AG04450 (cell line): ENCODE results near the gene BTNL2. TPM values are rescaled to one million over a fixed set of nuclear protein-coding genes. Genes with fewer than 3 reads are reported as not detected.

ENCODE experiments used
- CTCF ChIA-PET: fragments of 300-600, 350-600 bp; formaldehyde crosslinking; extraction: SDS; loops from one replicate; lab custom pipeline; 2022; ENCODE audit warnings: antibody characterized with exemption, inconsistent platforms; lab: Charles Lee
- POLR2A ChIA-PET: fragments of 350-600 bp; formaldehyde crosslinking; extraction: SDS; loops from one replicate; lab custom pipeline; 2021; ENCODE audit warnings: antibody characterized with exemption, inconsistent platforms; lab: Yijun Ruan, JAX
- DNase-seq: peaks from one replicate; pipeline ENCODE4 v3.0.0-alpha.2; 2011; ENCODE audit warnings: low read depth, low spot score
- H3K27ac ChIP-seq: one replicate; pipeline ENCODE4 v1.5.1; 2012; ENCODE audit warnings: low read depth, low read length, control low read depth
- H3K27me3 ChIP-seq: one replicate; pipeline ENCODE4 v1.6.0; 2012; ENCODE audit warnings: low read length; ENCODE audit not compliant: control insufficient read depth, insufficient read depth
- H3K4me3 ChIP-seq: 2 replicates; pipeline ENCODE4 v1.5.1; 2011; ENCODE audit warnings: mild to moderate bottlenecking, low read depth, low read length, control low read depth
- H3K9me3 ChIP-seq: 2 replicates; pipeline ENCODE4 v1.5.1; 2012; ENCODE audit warnings: low read length; ENCODE audit not compliant: control insufficient read depth, insufficient read depth
- polyA minus RNA-seq: library from RNA; depleted of rRNA, polyadenylated mRNA; stranded (reverse); fragments of >200 nt; gene quantifications from 2 replicates; pipeline ENCODE4 v1.2.3, GENCODE V29; 2011; rRNA and poly(A)+ RNA removed
- polyA plus RNA-seq: library from polyadenylated mRNA; depleted of rRNA; stranded (reverse); fragments of >200 nt; gene quantifications from 2 replicates; pipeline ENCODE4 v1.2.3, GENCODE V29; 2011; rRNA removed
- TF ChIP-seq, protein P1 (sequence below): IDR thresholded peaks from 2 replicates; pipeline ENCODE4 v1.5.1; 2011; ENCODE audit warnings: low read depth, low read length, control low read depth, inconsistent platforms

BTNL2 gene
- polyA plus RNA-seq (not detected in 2 replicates), polyA minus RNA-seq (not detected in 2 replicates)

GRCh38 chr6:32406857-32407256, at the start of gene BTNL2:
Gene BTNL2 (minus strand): TSS chr6:32407181. CDS start chr6:32407123, 58 bp downstream.
- TF ChIP-seq, protein P1, sequence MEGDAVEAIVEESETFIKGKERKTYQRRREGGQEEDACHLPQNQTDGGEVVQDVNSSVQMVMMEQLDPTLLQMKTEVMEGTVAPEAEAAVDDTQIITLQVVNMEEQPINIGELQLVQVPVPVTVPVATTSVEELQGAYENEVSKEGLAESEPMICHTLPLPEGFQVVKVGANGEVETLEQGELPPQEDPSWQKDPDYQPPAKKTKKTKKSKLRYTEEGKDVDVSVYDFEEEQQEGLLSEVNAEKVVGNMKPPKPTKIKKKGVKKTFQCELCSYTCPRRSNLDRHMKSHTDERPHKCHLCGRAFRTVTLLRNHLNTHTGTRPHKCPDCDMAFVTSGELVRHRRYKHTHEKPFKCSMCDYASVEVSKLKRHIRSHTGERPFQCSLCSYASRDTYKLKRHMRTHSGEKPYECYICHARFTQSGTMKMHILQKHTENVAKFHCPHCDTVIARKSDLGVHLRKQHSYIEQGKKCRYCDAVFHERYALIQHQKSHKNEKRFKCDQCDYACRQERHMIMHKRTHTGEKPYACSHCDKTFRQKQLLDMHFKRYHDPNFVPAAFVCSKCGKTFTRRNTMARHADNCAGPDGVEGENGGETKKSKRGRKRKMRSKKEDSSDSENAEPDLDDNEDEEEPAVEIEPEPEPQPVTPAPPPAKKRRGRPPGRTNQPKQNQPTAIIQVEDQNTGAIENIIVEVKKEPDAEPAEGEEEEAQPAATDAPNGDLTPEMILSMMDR, result no peak
- H3K27me3 ChIP-seq, result peaks cover 10% of the 10 kb centered on the region
- H3K4me3 ChIP-seq, result no peak within 1 kb of the TSS
- POLR2A ChIA-PET, result no interaction called here
- H3K27ac ChIP-seq, result no peak within 1 kb of the TSS
- no peaks in the 10 kb centered on the region for H3K9me3 ChIP-seq
- DNase-seq, result no peak
- CTCF ChIA-PET, result interaction anchor here (8.7 kb wide), 1 partner anchor 8 kb away, joined by 71 read pairs; no protein-coding TSS in a partner anchor

DNA sequence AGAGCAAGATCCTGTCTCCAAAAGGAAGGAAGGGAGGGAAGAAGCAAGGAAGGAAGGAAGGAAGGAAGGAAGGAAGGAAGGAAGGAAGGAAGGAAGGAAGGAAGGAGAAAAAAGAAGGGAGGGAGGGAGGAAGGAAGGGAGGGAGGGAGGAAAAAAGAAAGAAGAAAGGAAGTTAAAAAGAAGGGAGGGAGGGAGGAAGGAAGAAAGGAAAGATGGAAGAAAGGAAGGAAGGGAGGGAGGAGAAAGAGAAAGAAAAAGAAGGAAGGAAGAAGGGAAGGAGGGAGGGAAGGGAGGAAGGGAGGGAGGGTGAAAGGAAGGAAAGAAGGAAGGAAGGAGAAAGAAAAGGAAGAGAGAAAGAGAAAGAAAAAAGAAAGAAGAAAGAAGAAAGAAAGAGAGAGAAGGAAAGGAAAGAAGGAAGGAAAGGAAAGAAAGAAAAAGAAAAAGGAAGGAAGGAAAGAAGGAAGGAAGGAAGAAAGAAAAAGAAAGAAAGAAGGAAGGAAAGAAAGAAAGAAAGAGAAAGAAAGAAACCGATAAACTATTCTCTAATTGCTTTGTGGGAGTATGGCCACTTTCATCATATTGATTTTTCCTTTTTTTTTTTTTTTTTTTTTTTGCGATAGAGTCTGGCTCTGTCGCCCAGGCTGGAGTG, 42.2 kb upstream of the BTNL2 start:
- Histone ChIP-seq H3K27ac (no peak overlapping the region), H3K9me3 (peaks cover 3% of the 10 kb centered on the region; the same call in 1 of the 2 replicates), H3K27me3 (no peaks in the 10 kb centered on the region), H3K4me3 (no peak overlapping the region)
- TF ChIP-seq, protein P1, result no peak
- DNase-seq, result no peak
- POLR2A ChIA-PET, result no interaction called here
- CTCF ChIA-PET, result interaction anchor here (1.2 kb wide), 1 partner anchor 418 kb away, joined by 3 read pairs; no protein-coding TSS in a partner anchor

DNA sequence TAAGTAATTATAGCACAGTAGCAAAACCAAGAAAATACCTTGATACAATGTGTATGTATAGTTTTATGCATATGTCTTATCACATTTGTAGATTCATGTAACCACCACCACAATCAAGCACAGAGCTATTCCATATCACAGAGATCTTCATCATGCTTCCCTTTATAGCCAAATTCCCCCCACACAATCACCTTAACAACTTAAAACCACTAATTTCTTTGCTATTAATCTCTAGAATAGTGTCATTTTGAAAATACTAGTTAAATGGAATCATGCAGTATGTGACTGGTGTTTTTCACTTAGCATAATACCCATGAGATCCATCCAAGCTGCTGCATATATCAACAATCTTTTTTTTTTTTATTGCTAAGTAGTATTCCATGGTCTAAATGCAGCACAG, 41.0 kb upstream of the BTNL2 start:
- ChIA-PET CTCF (no interaction called here), POLR2A (no interaction called here)
- DNase-seq, result no peak
- no peaks in the 10 kb centered on the region for H3K27me3 ChIP-seq
- TF ChIP-seq, protein P1, result no peak
- no peaks in the 10 kb centered on the region for H3K9me3 ChIP-seq
- no peak overlapping the region for H3K27ac ChIP-seq
- H3K4me3 ChIP-seq, result no peak overlapping the region

DNA sequence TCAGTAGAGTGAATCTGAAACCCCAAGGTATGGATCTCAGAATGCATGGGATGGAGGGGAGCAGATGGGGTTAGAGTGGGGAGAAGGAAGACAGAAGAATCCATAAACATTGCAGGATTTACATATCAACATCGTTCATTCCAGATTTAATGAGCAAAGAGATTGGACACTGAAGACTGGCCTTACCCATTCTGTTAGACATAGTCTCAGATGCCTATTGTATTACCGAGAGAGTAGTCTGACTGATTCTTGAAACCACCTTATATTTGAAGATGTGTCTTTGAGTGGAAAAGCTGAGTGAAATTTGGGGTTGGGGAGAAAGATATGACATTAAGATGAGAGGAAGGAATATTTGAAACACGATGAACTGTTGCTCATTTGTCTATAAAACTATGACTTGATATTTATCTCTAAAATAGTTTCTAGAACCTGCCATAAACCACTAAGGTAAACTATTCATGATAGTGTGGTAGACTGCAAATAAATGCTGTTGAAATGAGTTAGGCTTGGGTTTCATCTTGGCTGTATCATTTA, 38.4 kb upstream of the BTNL2 start:
- ChIA-PET POLR2A (no interaction called here), CTCF (interaction anchor here (1.5 kb wide), 1 partner anchor 32 kb away, joined by 5 read pairs; no protein-coding TSS in a partner anchor)
- Histone ChIP-seq H3K27me3 (no peaks in the 10 kb centered on the region), H3K9me3 (no peaks in the 10 kb centered on the region), H3K4me3 (no peak overlapping the region), H3K27ac (no peak overlapping the region)
- TF ChIP-seq, protein P1, result no peak
- no peak for DNase-seq

DNA sequence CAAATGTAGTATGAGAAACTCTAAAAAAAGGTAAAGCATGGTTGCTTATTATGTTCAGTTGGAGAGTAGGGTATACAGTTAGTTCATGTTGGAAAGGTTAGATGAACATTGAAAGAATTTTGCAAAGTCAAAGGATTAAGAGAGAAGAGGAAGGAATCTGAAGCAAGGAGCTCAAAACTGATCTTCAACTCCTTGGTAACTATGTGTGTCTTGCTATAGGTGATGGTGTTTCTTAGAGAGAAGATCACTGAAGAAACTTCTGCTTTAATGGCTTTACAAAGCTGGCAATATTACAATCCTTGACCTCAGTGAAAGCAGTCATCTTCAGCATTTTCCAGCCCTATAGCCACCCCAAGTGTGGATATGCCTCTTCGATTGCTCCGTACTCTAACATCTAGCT, 37.5 kb upstream of the BTNL2 start:
- DNase-seq, result no peak
- no peak overlapping the region for H3K27ac ChIP-seq
- CTCF ChIA-PET, result no interaction called here
- POLR2A ChIA-PET, result no interaction called here
- TF ChIP-seq, protein P1, result no peak
- H3K4me3 ChIP-seq, result no peak overlapping the region
- H3K9me3 ChIP-seq, result no peaks in the 10 kb centered on the region
- H3K27me3 ChIP-seq, result no peaks in the 10 kb centered on the region
